ENCODE data around the gene PERM1.

Gene PERM1

GRCh38 chr1:985126-985525, 3.2 kb upstream of the PERM1 start:
- in situ Hi-C loops (cut with MboI; ENCODE audit: low pct_unique_long_range_greater_than_20kb, low sequenced_read_pairs, unreplicated experiment), result no loop called here
- DNase-seq (ENCODE audit: low spot score), result no peak
- TF ChIP-seq CTCF (IDR thresholded peaks at IDR 0.05; ENCODE audit: extremely low read depth, insufficient read depth, missing control alignments), result no peak

- TF ChIP-seq CTCF (IDR thresholded peaks at IDR 0.05; ENCODE audit: extremely low read depth, insufficient read depth, missing control alignments), result no peak
- in situ Hi-C loops (cut with MboI; ENCODE audit: low pct_unique_long_range_greater_than_20kb, low sequenced_read_pairs, unreplicated experiment), result no loop called here
- no peak for DNase-seq (ENCODE audit: low spot score)
Measured at GRCh38 chr1:984476-984814, 2.6 kb upstream of the PERM1 start.

- in situ Hi-C loops (cut with MboI; ENCODE audit: low pct_unique_long_range_greater_than_20kb, low sequenced_read_pairs, unreplicated experiment), result no loop called here
Measured at GRCh38 chr1:983798-984475, 2.0 kb upstream of the PERM1 start.

GRCh38 chr1:982765-983436, 1.0 kb upstream of the PERM1 start:
- no peak for DNase-seq (ENCODE audit: low spot score)
- in situ Hi-C loops (cut with MboI; ENCODE audit: low pct_unique_long_range_greater_than_20kb, low sequenced_read_pairs, unreplicated experiment), result no loop called here
- TF ChIP-seq CTCF (IDR thresholded peaks at IDR 0.05; ENCODE audit: extremely low read depth, insufficient read depth, missing control alignments), result no peak

More at GRCh38 chr1:983798-984475, 2.0 kb upstream of the PERM1 start:
- TF ChIP-seq CTCF (IDR thresholded peaks at IDR 0.05; ENCODE audit: extremely low read depth, insufficient read depth, missing control alignments), result peak; percentile 92
- DNase-seq (ENCODE audit: low spot score), result peak; percentile 85

- no peak for DNase-seq (ENCODE audit: low spot score)
- TF ChIP-seq CTCF (IDR thresholded peaks at IDR 0.05; ENCODE audit: extremely low read depth, insufficient read depth, missing control alignments), result no peak
- in situ Hi-C loops (cut with MboI; ENCODE audit: low pct_unique_long_range_greater_than_20kb, low sequenced_read_pairs, unreplicated experiment), result no loop called here
Measured at GRCh38 chr1:981491-981954, 370 bp downstream of the PERM1 start.

- no peak for TF ChIP-seq CTCF (IDR thresholded peaks at IDR 0.05; ENCODE audit: extremely low read depth, insufficient read depth, missing control alignments)
- in situ Hi-C loops (cut with MboI; ENCODE audit: low pct_unique_long_range_greater_than_20kb, low sequenced_read_pairs, unreplicated experiment), result no loop called here
- DNase-seq (ENCODE audit: low spot score), result no peak
Measured at GRCh38 chr1:980602-981395, 1.1 kb downstream of the PERM1 start.

All from GM13977 (cell line).